Suprapubic skin (tissue), 4 donors: Measurements from ENCODE around the gene TARBP1. TPM values are rescaled to one million over a fixed set of nuclear protein-coding genes. Genes with fewer than 3 reads are reported as not detected.

Experiments used
- DNase-seq, 2 donors: peaks; one replicate each; pipeline ENCODE4 v3.0.0-alpha.2; 2019; ENCODE audit warnings: low spot score in 2 of 2
- H3K27ac ChIP-seq: fragments of 200-600 bp; sonication (generic); one replicate; pipeline ENCODE4 v1.5.1; 2019
- H3K27me3 ChIP-seq: fragments of 200-600 bp; sonication (generic); one replicate; pipeline ENCODE4 v1.5.1; 2019
- H3K36me3 ChIP-seq: fragments of 200-600 bp; sonication (generic); one replicate; pipeline ENCODE4 v1.5.1; 2019
- H3K4me1 ChIP-seq: fragments of 200-600 bp; sonication (generic); one replicate; pipeline ENCODE4 v1.5.1; 2019
- H3K4me3 ChIP-seq: fragments of 200-600 bp; sonication (generic); one replicate; pipeline ENCODE4 v1.5.1; 2019; ENCODE audit warnings: mild to moderate bottlenecking
- H3K9me3 ChIP-seq: fragments of 200-600 bp; sonication (generic); one replicate; pipeline ENCODE4 v1.5.1; 2019
- CTCF ChIP-seq, 2 donors: fragments of 200-600 bp in 1 of 2; fragments of 450-650 bp in 1 of 2; sonication (generic) in 1 of 2; IDR thresholded peaks; one replicate each; pipeline ENCODE4 v1.5.1; 2016 to 2019; ENCODE audit warnings: antibody characterized with exemption in 2 of 2, mild to moderate bottlenecking in 1 of 2, moderate library complexity in 1 of 2
- EP300 ChIP-seq: sonication (generic); formaldehyde crosslinking; IDR thresholded peaks from one replicate; pipeline ENCODE4 v1.6.1; 2017; ENCODE audit warnings: antibody characterized with exemption
- POLR2A ChIP-seq, 2 donors: fragments of 450-650 bp; IDR thresholded peaks; one replicate each; pipeline ENCODE4 v1.6.1; 2017; ENCODE audit warnings: antibody characterized with exemption in 2 of 2, mild to moderate bottlenecking in 2 of 2, moderate library complexity in 2 of 2
- POLR2AphosphoS5 ChIP-seq, 3 donors: sonication (generic); formaldehyde crosslinking; IDR thresholded peaks; one replicate each; pipeline ENCODE4 v1.6.1; 2017; ENCODE audit warnings: antibody characterized with exemption in 3 of 3
- WGBS: methylation state at CpG from one replicate; pipeline ENCODE4 v1.1.5; 2018; 5-methylcytosine and 5-hydroxymethylcytosine counted together
- total RNA-seq, 4 donors: library from RNA; depleted of rRNA; stranded (reverse); fragments of >200 nt; gene quantifications; one replicate each; pipeline ENCODE4 v1.1.0, GENCODE V29; 2016

Gene TARBP1
- total RNA-seq, 4 donors from 2014 or later = 21.1 to 78.2 (median 23.5) TPM

DNA sequence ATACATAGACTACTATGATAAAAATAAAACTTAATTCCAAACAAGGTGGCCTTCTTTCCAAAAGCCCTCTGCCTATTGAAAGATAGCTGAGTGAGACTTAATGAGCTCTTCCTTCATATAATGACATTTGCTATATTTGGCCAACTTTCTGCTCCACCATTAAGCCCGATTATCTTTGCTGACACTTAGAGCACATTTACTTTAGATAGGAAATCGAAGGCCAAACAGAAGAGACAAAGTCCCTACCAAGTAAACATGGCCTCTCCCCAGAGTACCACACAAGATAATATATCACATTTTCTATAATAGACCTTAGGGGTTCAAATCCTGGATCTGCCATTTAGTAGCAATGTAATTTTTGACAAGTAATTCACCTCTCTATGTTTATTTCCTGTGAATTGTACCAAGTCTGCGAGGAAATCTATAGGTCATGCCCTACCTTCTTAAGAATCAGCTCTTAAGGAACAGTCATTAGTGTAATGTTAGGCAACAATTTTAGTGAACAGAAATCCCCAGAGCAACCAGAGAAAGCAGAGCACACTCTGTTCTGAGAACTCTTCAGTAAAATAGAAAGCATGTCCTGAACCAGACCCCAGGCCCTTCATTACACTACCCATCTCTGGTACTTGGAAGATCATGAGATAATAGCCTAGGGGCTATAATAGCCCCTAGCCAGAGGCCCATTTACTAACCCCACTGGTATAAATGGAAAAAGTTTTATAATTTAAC lies 123.0 kb downstream of the TARBP1 start:
- no peak for DNase-seq
- WGBS = 88% methylated on average over 3 of the region's 3 CpGs
- TF ChIP-seq EP300 (no peak), POLR2A (IDR thresholded peaks at IDR 0.05) (no peak), CTCF (IDR thresholded peaks at IDR 0.05) (no peak), POLR2AphosphoS5 (IDR thresholded peaks at IDR 0.05) (no peak)
- Histone ChIP-seq H3K27me3 (peaks cover 11% of the 10 kb centered on the region), H3K27ac (no peak overlapping the region), H3K4me1 (no peaks in the 10 kb centered on the region), H3K4me3 (peak overlapping the region; percentile 42), H3K36me3 (no peaks in the 10 kb centered on the region), H3K9me3 (no peaks in the 10 kb centered on the region)

GRCh38 chr1:234348964-234349363 lies 130.0 kb downstream of the TARBP1 start:
- Histone ChIP-seq H3K27ac (no peak overlapping the region), H3K36me3 (no peaks in the 10 kb centered on the region), H3K27me3 (no peaks in the 10 kb centered on the region), H3K4me1 (no peaks in the 10 kb centered on the region), H3K4me3 (no peak overlapping the region), H3K9me3 (no peaks in the 10 kb centered on the region)
- no peak for TF ChIP-seq POLR2A (IDR thresholded peaks at IDR 0.05)
- TF ChIP-seq CTCF (IDR thresholded peaks at IDR 0.05) = no peak
- TF ChIP-seq EP300 = no peak
- TF ChIP-seq POLR2AphosphoS5 (IDR thresholded peaks at IDR 0.05) = no peak
- no peak for DNase-seq
- WGBS = 62% methylated on average over 4 of the region's 4 CpGs

DNA sequence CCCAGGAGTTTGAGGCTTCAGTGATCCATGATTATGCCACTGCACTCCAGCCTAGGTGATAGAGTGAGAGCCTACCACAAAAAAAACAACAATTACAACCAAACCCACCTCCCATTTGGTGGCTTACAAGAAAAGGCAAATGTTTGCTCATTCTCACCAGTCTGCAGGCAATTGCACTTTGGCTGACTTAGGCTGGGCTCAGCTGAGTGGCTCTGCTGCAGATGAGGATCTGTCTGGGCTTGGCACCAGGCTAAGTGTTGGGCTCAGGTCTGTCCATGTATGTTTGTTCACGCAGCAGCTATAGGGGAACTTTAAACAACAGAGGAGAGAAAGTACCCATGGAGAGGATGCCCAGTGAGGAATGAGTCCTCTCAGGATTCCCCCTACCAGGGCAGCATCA lies 133.7 kb downstream of the TARBP1 start:
- no peaks in the 10 kb centered on the region for H3K36me3 ChIP-seq
- WGBS = 75% methylated on average over 1 of the region's 1 CpG
- H3K4me3 ChIP-seq = no peak overlapping the region
- no peaks in the 10 kb centered on the region for H3K27me3 ChIP-seq
- no peak for DNase-seq
- TF ChIP-seq EP300 (no peak), POLR2AphosphoS5 (IDR thresholded peaks at IDR 0.05) (no peak), CTCF (IDR thresholded peaks at IDR 0.05) (no peak), POLR2A (IDR thresholded peaks at IDR 0.05) (no peak)
- no peak overlapping the region for H3K27ac ChIP-seq
- H3K4me1 ChIP-seq = no peaks in the 10 kb centered on the region
- no peaks in the 10 kb centered on the region for H3K9me3 ChIP-seq

- DNase-seq = no peak
- TF ChIP-seq POLR2AphosphoS5 (IDR thresholded peaks at IDR 0.05) = no peak
- TF ChIP-seq CTCF (IDR thresholded peaks at IDR 0.05) = no peak
- TF ChIP-seq EP300 = no peak
- no peak for TF ChIP-seq POLR2A (IDR thresholded peaks at IDR 0.05)
- H3K27ac ChIP-seq = no peak overlapping the region
- 50% methylated on average over 5 of the region's 5 CpGs for WGBS
- H3K27me3 ChIP-seq = no peaks in the 10 kb centered on the region
- H3K9me3 ChIP-seq = no peaks in the 10 kb centered on the region
- no peak overlapping the region for H3K4me3 ChIP-seq
- H3K4me1 ChIP-seq = no peaks in the 10 kb centered on the region
- no peaks in the 10 kb centered on the region for H3K36me3 ChIP-seq
Measured at GRCh38 chr1:234342774-234343173, 136.2 kb downstream of the TARBP1 start.

Other genes starting within 250 kb of the TARBP1 start
- gene COA6, start 105.7 kb downstream of the TARBP1 start, total RNA-seq = 10 to 100 TPM in 3 of 4 donors, 1 to 10 TPM in 1; 8.6 to 21.4 (median 16.3) TPM
- gene IRF2BP2, start 131.0 kb upstream of the TARBP1 start, total RNA-seq = 100 to 1,000 TPM; 129 to 195 (median 159) TPM